NCI-H2081 treated with DMSO at 0.1 percent for 48 hours (cell line): ENCODE results near the gene AKR1C8.

Source experiments
- DNase-seq: peaks from one replicate; lab custom pipeline; 2025; lab: John Stamatoyannopoulos, UW

AKR1C8 gene

DNA sequence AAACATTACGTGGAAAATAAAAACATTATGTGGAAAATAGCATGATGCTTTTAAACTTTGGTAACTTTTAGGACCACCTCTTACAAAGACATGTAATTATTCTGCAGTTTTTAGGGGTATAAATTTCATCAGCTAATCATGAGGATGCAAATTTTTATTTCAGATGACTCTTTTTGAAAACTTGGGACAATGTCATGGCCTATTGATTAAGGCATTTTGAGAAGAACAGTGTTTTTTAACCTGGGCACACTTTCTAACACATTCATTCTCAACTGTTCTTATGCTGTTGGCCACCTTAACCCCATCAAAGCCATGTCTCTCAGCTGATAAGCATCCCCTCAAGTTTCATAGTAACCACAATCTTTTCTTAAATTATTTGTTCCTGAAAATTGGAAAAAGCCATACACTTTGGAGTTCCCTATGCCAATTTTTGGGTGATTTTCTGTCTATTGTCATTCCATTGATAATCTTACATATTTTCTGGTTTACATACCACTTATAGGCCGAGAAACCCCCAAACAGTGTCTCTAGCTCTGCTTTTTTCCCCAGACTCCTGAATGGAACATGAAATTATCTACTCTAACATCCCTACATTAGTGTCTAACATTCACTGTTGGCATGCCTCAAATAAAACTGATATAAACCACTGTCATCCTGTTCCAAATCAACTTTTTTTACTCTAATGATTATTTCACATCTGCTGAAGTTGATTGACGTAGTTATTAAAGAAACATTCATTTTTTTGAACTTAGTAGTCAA is 76.1 kb downstream of the AKR1C8 start:
- DNase-seq = no peak

DNA sequence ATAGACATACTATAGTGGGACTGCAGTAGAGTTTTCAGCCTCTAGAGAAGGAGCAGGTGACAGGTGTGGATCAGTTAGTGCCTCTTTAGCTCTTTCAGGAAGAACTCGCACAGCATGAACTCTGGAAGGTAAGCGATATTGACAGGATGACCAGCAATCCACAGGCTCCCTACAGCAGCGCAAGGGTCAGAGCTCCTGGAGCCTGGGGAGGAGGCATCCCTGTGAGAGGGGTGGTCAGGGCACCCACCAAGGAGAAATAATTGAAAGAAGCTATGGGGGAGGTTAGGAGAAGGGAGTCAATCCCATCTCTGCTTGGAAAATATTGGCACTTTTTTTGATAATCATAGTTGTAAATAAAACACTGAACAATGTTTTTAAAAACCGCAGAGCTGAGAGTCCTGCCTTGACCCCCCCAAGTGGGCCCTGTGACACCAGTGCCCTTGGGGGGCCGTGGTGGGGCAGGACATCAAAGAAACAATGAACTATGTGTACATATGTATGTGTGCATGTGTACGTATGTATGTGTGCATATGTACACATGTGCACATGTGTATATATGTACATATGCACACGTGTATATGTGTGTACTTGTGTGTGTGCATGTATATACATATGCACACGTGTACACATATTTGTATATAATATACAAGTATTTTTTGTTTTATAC is 77.0 kb downstream of the AKR1C8 start:
- DNase-seq = no peak

DNA sequence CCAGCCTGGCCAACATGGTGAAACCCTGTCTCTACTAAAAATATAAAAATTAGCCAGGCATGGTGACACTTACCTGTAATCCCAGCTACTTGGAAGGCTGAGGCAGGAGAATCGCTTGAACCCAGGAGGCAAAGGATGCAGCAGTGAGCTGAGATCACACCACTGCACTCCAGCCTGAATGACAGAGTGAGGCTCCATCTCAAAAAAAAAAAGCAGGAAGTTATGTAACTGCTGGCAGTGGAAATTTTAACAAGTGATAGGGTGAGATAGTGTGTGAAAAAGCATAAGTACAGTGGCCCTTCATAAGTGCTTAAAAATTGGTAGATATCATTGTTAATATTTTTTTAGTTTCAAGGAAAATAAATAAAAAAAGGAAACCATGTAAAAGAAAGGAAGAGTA is 78.4 kb downstream of the AKR1C8 start:
- DNase-seq = no peak

DNA sequence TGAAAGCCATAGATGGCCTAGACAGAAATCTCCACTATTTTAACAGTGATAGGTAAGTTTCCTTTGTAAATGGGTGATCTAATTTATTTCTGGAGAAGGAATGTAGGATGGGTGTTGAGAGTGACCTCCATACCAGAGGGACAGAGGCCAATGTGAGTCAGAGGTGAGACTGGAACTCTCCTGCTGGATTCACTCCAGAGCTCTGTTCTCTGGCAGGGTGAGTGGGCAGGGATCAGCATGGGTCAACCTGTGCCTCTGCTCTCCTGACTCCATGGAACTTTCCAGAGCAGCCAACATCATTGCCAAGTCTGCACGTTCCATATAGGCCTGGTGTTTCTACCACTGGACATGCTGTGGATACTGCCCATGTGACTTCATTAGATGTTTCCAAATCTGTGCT is 79.3 kb downstream of the AKR1C8 start:
- DNase-seq = no peak
